ENCODE results near the gene MCF2L. TPM values are rescaled to one million over a fixed set of nuclear protein-coding genes. Genes with fewer than 3 reads are reported as not detected.

Gene MCF2L
- total RNA-seq, 1 donor from 2014 or later: 38.9 TPM

DNA sequence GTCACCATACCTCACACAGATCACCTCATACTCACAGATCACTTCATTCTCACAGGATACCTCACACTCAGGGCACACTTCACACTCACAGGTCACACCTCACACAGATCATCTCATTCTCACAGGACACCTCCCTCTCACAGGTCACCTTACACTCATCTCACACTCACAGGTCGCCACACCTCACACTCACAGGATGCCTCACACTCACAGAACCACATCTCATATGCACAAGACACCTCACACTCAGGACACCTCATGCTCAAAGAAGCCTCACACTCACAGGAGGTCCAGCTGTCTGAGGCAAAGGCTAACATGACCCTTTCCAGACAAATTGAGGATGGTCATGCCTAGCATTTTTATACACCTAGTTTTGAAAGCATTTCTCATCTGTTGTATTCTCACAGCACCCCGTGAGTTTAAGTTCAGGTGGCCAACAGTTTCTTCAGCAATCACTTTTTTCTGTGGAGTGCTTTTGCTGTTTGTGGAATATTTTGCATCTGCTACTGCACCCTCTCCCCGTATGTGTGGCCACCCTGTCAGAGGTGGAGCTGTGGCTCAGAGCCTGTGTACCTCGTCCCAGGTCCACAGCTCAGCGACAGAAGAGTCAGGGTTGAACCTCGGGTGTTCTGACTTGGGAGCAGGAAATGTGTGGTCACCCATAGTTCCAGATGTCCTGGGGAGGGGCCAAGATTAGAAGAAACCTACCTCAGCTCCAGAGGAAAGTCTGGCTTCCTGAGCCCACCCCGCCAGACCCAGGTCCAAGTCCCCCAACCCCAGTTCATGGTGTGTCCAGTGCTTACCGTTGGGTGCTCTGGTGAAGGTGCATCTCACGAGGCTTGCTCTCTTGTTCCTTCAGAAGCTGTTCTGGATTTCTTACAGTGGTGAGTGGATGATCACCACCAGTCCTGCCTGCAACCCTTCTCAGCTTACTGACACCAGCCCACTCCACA lies 144.2 kb downstream of the MCF2L start:
- peak; percentile 66 for DNase-seq (ENCODE audit: low spot score)
- intact Hi-C loops (cut with DNase I): no loop called here

DNA sequence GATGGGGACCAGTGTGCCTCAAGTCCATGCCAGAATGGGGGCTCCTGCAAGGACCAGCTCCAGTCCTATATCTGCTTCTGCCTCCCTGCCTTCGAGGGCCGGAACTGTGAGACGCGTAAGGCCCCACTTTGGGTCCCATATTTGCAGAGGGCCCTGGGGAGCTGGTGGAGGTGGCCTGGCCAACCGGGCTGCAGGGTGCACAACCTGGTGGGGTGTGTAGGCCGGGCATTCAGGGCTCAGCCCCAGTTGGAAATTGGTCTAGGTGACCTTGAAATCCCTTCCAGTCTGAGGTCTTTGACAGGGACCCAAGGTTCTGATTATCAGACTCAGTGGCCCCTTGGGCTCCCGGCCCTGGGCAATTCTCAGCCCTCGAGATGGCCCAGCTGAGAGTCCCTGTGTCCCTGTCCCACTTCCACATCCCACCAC lies 144.8 kb downstream of the MCF2L start:
- intact Hi-C loops (cut with DNase I): no loop called here
- peak; percentile 56 for DNase-seq (ENCODE audit: low spot score)

DNA sequence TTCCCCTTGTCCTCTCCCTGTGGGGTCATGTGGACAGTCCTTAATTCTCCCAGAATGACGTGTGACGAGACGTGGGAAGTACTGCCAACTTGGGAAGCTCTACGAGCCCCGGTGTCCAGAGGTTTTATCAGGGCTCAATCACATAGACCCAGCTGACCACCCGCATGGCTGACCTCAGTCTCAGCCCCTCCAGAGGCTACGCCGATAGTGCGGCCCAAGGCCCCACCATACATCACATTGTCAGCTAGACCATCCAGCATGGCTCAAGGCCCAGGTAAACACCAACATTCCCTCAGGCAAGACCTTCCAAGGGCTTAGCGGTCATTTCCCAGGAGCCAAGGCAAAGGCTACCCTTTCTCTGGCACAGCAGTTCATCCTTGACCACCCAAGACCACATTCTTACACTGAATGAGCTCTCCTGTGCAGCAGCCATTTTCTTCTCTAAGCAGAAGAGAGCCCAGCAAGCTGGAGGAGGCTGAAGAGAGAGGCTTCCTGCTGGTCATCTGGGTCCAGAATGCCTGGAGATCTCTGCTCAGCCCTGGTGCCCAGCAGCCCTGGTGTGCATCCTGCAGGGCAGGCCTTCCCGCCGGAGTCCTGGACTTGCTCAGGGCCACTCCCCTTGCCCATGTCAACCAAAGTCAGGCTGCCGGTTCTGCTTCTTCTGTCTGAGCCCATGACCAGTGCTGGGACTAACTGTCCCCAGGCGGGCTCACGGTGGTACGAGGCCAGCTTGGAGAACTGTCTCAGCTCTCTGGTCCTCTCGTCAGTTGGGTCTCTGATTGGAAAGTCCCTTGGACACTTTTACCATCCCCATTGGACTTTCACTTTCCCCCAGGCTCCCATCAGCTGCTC lies 145.7 kb downstream of the MCF2L start:
- DNase-seq (ENCODE audit: low spot score): peak; percentile 68
- intact Hi-C loops (cut with DNase I): no loop called here

DNA sequence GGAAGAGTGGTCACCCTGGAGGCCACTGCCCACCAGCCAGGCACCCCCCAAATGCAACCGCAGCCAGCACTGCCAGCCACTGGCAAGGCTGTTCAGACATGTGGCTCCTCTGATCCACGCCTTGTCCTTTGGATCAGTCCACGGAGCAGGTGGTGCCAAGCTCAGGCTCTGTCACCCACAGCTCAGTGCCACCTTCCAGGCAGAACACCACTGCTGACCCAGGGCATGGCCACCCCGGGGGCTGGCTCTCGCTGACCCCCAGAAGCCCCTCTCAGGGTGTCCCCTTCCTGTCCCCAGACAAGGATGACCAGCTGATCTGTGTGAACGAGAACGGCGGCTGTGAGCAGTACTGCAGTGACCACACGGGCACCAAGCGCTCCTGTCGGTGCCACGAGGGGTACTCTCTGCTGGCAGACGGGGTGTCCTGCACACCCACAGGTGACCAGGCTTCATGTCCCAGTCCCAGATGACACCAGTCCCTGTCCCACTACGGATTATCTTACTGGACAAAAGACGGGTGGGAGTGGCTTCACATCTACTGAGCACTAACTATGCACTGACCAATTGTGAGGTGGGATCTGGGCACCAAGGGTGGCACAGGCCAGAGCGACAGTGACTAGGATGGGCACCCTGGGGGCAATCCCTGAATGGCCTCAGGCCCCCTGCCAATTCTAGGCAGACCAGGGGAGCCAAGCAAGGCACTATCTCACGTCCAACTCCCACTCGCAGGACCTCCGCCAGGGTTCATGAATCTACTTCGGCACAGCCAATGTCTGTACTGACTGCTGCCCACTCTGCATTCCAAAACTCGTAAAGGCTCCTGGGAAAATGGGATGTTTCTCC lies 146.6 kb downstream of the MCF2L start:
- peak; percentile 67 for DNase-seq (ENCODE audit: low spot score)
- intact Hi-C loops (cut with DNase I): no loop called here

DNA sequence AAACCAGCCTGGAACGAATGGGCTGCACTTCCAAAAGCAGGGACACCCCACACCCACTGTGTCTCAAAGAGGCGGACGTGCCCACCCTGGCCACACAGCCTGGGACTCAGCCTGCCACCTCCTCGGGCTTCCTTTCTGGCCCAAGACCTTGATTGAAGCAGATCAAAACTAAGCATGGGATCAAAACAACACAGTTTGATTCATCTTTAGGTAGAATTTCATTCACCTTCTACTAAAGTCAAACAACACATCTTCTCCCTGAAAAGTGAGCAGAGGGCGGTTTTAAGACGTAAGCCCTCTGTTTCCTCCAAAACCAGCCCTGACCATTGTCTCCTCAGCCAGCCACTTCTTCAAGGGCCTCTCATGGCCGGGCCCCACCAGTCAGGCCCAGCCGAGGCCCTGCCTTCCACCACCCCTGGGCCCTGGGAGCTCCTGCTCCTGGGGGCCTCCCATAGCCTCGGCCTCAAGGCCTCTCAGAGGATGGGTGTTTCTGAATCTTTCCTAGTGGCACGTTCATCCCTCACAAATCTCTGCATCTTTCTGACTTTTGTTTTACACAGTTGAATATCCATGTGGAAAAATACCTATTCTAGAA lies 147.3 kb downstream of the MCF2L start:
- DNase-seq (ENCODE audit: low spot score): no peak
- intact Hi-C loops (cut with DNase I): no loop called here

DNA sequence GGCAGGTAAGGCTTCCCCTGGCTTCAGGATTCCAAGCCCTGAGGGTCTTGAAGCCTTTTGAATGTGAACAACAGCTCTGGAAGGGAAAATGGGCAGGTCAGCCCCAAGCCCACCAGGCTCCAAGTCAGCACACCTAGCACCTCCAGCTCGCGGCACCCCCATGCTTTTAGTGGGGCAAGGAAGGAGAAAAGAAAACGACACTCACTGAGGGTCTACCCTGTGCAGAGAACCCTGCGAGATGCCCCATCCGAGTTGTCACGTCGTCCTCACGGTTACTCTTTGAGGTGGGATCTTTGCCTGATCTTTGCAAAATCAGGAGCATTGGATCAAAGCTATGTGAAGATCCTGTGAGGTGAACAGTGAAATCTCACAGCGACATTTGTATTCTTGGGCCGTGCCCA lies 147.9 kb downstream of the MCF2L start:
- no peak for DNase-seq (ENCODE audit: low spot score)

DNA sequence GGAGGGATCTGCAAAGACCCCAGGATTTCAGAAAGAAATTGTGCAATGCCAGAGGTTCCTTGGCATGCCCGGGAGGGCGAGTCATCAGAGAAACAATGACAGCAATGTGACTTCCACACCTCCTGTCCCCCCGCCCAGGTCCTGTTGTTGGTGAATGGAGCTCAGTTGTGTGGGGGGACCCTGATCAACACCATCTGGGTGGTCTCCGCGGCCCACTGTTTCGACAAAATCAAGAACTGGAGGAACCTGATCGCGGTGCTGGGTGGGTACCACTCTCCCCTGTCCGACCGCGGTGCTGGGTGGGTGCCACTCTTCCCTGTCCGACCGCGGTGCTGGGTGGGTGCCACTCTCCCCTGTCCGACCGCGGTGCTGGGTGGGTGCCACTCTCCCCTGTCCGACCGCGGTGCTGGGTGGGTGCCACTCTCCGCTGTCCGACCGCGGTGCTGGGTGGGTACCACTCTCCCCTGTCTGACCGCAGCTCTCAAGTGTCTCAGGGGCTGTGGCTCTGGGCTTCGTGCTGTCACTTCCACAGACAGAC lies 148.4 kb downstream of the MCF2L start:
- no peak for DNase-seq (ENCODE audit: low spot score)
- intact Hi-C loops (cut with DNase I): no loop called here

More for the DNA sequence above, 147.9 kb downstream of the MCF2L start:
- intact Hi-C loops (cut with DNase I): no loop called here

DNA sequence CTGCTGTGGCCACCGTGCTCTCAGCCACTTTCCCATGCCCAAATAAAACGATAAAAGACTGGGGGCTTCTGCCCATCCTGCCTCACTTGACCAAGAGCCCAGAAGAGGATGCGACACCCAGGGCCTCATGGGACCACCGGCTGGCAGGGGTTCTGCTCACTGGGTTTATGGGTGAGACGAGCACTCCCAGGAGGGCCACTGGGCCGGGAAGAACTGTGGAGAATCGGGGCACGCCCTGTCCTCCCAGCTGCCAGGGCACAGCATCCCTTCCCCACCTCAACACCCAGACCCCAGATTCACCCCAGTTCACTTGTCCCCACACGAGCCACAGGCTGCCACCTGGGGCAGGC lies 148.9 kb downstream of the MCF2L start:
- no peak for DNase-seq (ENCODE audit: low spot score)
- intact Hi-C loops (cut with DNase I): no loop called here

DNA sequence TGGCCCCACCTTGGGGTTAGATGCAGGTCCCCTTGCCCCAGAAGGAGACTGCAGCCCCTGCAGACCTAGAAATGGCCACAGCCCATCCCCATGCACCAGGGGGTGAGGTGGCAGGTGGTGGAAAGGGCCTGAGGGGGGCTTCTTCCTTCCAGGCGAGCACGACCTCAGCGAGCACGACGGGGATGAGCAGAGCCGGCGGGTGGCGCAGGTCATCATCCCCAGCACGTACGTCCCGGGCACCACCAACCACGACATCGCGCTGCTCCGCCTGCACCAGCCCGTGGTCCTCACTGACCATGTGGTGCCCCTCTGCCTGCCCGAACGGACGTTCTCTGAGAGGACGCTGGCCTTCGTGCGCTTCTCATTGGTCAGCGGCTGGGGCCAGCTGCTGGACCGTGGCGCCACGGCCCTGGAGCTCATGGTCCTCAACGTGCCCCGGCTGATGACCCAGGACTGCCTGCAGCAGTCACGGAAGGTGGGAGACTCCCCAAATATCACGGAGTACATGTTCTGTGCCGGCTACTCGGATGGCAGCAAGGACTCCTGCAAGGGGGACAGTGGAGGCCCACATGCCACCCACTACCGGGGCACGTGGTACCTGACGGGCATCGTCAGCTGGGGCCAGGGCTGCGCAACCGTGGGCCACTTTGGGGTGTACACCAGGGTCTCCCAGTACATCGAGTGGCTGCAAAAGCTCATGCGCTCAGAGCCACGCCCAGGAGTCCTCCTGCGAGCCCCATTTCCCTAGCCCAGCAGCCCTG lies 149.4 kb downstream of the MCF2L start:
- intact Hi-C loops (cut with DNase I): no loop called here
- no peak for DNase-seq (ENCODE audit: low spot score)

DNA sequence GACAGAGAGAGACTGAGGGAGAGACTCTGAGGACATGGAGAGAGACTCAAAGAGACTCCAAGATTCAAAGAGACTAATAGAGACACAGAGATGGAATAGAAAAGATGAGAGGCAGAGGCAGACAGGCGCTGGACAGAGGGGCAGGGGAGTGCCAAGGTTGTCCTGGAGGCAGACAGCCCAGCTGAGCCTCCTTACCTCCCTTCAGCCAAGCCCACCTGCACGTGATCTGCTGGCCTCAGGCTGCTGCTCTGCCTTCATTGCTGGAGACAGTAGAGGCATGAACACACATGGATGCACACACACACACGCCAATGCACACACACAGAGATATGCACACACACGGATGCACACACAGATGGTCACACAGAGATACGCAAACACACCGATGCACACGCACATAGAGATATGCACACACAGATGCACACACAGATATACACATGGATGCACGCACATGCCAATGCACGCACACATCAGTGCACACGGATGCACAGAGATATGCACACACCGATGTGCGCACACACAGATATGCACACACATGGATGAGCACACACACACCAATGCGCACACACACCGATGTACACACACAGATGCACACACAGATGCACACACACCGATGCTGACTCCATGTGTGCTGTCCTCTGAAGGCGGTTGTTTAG lies 150.3 kb downstream of the MCF2L start:
- intact Hi-C loops (cut with DNase I): no loop called here
- no peak for DNase-seq (ENCODE audit: low spot score)

DNA sequence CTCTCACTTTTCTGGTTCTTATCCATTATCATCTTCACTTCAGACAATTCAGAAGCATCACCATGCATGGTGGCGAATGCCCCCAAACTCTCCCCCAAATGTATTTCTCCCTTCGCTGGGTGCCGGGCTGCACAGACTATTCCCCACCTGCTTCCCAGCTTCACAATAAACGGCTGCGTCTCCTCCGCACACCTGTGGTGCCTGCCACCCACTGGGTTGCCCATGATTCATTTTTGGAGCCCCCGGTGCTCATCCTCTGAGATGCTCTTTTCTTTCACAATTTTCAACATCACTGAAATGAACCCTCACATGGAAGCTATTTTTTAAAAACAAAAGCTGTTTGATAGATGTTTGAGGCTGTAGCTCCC lies 150.8 kb downstream of the MCF2L start:
- DNase-seq (ENCODE audit: low spot score): no peak
- intact Hi-C loops (cut with DNase I): no loop called here

DNA sequence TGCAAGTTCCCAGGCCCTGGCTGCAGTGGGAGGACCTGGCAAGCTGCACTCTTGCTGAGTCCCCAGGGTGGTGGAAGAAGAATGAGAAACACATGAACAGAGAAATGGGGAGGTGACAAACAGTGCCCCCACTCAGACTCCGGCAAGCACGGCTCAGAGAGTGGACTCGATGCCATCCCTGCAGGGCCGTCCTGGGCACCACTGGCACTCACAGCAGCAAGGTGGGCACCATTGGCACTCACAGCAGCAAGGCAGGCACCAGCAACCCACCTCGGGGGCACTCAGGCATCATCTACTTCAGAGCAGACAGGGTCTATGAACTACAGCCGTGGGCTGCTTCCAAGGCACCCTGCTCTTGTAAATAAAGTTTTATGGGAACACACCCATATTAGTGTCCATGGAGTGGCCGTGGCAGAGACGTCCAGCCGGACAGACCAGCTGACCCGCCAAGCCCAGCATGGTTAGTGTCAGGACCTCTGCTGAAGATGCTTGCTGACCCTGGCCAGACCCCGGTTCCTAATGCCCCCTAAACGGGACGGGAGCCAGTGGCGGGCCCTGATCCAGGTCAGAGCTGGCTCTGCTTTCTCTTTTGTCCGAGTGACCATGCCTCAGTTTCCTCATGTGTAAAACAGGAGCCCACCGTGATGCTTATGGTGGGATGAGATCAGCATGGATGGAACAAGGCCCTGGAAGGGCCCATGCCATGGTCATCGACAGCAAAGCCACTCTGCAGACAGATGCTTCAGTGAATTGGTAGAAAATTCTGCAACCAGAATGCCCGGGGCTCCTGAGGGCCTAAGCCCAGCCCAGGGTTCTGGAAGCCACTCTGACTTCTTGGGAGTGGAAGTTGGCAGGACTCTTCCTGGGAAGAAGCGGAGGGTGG lies 151.5 kb downstream of the MCF2L start:
- intact Hi-C loops (cut with DNase I): no loop called here
- no peak for DNase-seq (ENCODE audit: low spot score)

DNA sequence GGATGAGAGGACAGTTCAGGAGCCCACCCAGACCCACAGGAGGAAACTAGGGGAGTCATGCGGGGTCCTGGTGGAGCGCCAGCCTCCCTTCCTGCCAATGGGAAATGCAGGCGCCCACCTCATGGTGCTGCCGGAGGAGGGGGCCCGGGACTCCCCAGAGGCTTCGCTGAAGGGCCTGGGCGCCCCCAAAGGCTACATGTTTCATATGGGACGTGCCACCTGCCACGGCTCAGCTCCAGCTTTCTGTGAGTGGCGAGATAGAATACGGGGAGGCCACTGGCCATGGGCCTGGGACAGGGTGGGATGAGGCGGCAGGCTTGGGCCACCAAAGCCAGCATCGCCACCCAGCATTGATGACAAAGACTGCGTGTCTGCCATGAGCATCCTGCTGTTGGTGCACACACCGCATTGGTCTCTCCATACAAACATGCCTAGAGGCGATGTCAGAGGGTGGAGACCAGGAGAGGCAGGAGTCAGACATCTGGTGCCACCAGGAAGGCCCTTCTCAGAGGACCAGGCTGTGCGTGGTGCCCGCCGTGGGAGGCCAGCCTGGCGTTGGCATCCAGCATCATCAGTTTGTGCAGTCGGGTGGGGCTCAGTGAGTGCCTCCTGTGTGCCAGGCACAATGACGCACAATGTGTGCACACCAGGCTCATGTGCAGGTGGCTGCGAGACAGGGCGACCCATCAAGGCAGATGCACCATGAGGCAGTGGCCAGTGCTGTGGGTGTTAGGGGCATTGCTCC lies 152.3 kb downstream of the MCF2L start:
- intact Hi-C loops (cut with DNase I): no loop called here
- DNase-seq (ENCODE audit: low spot score): no peak

DNA sequence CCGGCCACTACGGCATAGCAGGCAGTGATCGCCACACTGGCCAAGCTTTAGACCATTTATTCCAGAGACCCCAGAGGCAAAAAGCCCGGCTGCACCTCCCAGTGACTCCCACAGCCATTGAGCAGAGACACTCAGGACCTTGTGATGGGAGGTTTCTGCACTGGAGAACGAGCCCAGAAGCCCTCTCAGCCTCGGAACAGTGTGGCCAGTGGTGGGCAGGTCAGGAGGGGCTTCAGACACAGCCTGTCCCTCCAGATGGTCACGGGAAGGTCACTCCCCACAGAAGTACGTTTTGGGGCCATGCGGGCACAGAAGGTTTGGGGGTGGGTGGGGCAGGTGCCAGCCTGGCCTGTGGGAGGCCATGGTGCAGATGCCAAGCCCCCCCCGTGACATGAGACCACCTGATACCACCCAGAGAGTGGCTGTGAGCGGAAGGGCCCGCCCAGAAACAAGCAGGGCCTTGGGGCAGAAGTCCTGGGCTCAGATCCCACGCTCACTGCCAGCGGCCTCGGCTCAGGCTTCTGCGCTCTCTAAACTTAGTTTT lies 153.0 kb downstream of the MCF2L start:
- intact Hi-C loops (cut with DNase I): no loop called here
- DNase-seq (ENCODE audit: low spot score): no peak

DNA sequence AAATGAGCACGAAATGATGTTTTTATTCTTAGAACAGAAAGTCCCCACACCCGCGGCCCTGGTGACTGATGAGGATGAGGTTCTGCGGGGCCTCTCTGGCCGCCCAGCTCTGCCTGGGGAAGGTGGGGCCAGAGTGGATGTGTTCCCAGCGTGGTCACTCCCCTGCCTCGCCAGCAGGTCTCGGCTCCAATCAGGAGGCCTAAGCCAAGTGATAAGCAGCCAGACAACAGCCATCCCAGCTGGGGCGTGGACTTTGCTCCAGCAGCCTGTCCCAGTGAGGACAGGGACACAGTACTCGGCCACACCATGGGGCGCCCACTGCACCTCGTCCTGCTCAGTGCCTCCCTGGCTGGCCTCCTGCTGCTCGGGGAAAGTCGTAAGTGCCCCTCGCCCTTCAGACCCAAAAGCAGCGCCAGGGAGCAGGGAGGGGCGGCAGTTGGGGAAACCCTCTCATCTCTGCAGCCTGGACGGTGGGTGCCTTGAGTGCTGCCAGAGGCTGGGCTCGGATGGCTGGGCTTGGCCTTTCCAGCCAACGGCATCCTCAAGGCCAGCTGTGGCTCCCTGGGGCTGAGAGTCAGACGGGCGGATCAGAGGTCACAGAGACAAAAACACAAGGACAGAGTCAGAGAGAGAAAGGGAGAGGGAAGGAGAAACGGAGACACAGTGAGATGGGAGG lies 153.7 kb downstream of the MCF2L start, which contains the start of gene F10:
Gene F10, plus strand, starts transcription at position 250 of the 676 bp plus-strand sequence. Its CDS starts 57 bp downstream, at position 307.
- intact Hi-C loops (cut with DNase I): no loop called here
- DNase-seq (ENCODE audit: low spot score): peak; percentile 81

All from cardiac septum (tissue), 1 donor.